HUES64 (cell line): ENCODE data around the gene LYZ.

ENCODE experiments used
- H3K27ac ChIP-seq: 2 replicates; pipeline ENCODE4 v1.7.0; 2013; ENCODE audit warnings: low read depth, low read length, inconsistent platforms
- H3K27me3 ChIP-seq: 2 replicates; pipeline ENCODE4 v1.6.1; 2013; ENCODE audit warnings: mild to moderate bottlenecking, low read length; ENCODE audit not compliant: insufficient read depth
- H3K36me3 ChIP-seq: 2 replicates; pipeline ENCODE4 v1.6.1; 2013; ENCODE audit warnings: mild to moderate bottlenecking, low read length; ENCODE audit not compliant: insufficient read depth
- H3K4me1 ChIP-seq: 2 replicates; pipeline ENCODE4 v1.6.1; 2013; ENCODE audit warnings: mild to moderate bottlenecking, low read length, moderate library complexity; ENCODE audit not compliant: insufficient read depth
- H3K4me3 ChIP-seq: 2 replicates; pipeline ENCODE4 v1.5.1; 2013; ENCODE audit warnings: mild to moderate bottlenecking, low read length, moderate library complexity
- H3K9ac ChIP-seq: 2 replicates; pipeline ENCODE4 v1.6.1; 2013; ENCODE audit warnings: mild to moderate bottlenecking, low read depth, low read length
- H3K9me3 ChIP-seq: 2 replicates; pipeline ENCODE4 v1.6.1; 2013; ENCODE audit warnings: low read depth, low read length; ENCODE audit not compliant: insufficient read depth
- WGBS: fragments of 150-250, 120-280 bp; methylation state at CpG from one replicate; pipeline ENCODE4 v1.1.7; 2013; ENCODE audit warnings: missing lambda C conversion rate; 5-methylcytosine and 5-hydroxymethylcytosine counted together

LYZ gene

GRCh38 chr12:69354172-69354555 lies 6.0 kb downstream of the LYZ start:
- Histone ChIP-seq H3K27me3 (no peaks in the 10 kb centered on the region), H3K27ac (no peak overlapping the region), H3K4me3 (no peak overlapping the region), H3K36me3 (no peaks in the 10 kb centered on the region), H3K9ac (no peak overlapping the region), H3K9me3 (no peaks in the 10 kb centered on the region), H3K4me1 (0 out of 2 replicates have a peak, but pooled peaks cover 10% of the 10 kb centered on the region)
- WGBS = 81% methylated on average over 1 of the region's 1 CpG

GRCh38 chr12:69354556-69355187 lies 6.5 kb downstream of the LYZ start:
- H3K4me1 ChIP-seq = 0 out of 2 replicates have a peak, but pooled peaks cover 12% of the 10 kb centered on the region
- no peak overlapping the region for H3K4me3 ChIP-seq
- H3K27ac ChIP-seq = no peak overlapping the region
- no peak overlapping the region for H3K9ac ChIP-seq
- H3K36me3 ChIP-seq = no peaks in the 10 kb centered on the region
- no peaks in the 10 kb centered on the region for H3K9me3 ChIP-seq
- H3K27me3 ChIP-seq = no peaks in the 10 kb centered on the region
- WGBS = 93% methylated on average over 1 of the region's 1 CpG

GRCh38 chr12:69355363-69356028 lies 7.3 kb downstream of the LYZ start:
- Histone ChIP-seq H3K4me3 (no peak overlapping the region), H3K27me3 (no peaks in the 10 kb centered on the region), H3K4me1 (0 out of 2 replicates have a peak, but pooled peaks cover 12% of the 10 kb centered on the region), H3K9ac (no peak overlapping the region), H3K9me3 (no peaks in the 10 kb centered on the region), H3K27ac (no peak overlapping the region), H3K36me3 (no peaks in the 10 kb centered on the region)
- WGBS = 100% methylated on average over 2 of the region's 2 CpGs

- 0 out of 2 replicates have a peak, but pooled peaks cover 4% of the 10 kb centered on the region for H3K4me1 ChIP-seq
- H3K27ac ChIP-seq = peak within 1 kb of the TSS; percentile 99
- H3K36me3 ChIP-seq = peaks cover 26% of the 10 kb centered on the region
- H3K27me3 ChIP-seq = no peaks in the 10 kb centered on the region
- H3K9me3 ChIP-seq = no peaks in the 10 kb centered on the region; the same call in 1 of the 2 replicates
- peak within 1 kb of the TSS; percentile 88 for H3K4me3 ChIP-seq
- peak within 1 kb of the TSS; percentile 97 for H3K9ac ChIP-seq
- WGBS = under 1% methylated on average over 70 of the region's 70 CpGs
These were observed 11.6 kb downstream of the LYZ start, which contains the start of gene YEATS4 for GRCh38 chr12:69359531-69360347. Gene YEATS4 (plus strand): TSS chr12:69359743. CDS start chr12:69359973, 230 bp downstream.

GRCh38 chr12:69360348-69360672 lies 12.1 kb downstream of the LYZ start:
- H3K9me3 ChIP-seq = no peaks in the 10 kb centered on the region; the same call in 1 of the 2 replicates
- peaks cover 27% of the 10 kb centered on the region for H3K36me3 ChIP-seq
- H3K4me3 ChIP-seq = peak overlapping the region; percentile 88
- 11% methylated on average over 10 of the region's 10 CpGs for WGBS
- peak overlapping the region; percentile 99 for H3K27ac ChIP-seq
- H3K27me3 ChIP-seq = no peaks in the 10 kb centered on the region
- H3K9ac ChIP-seq = peak overlapping the region; percentile 97
- H3K4me1 ChIP-seq = 0 out of 2 replicates have a peak, but pooled peaks cover 3% of the 10 kb centered on the region

GRCh38 chr12:69366796-69367195 lies 18.6 kb downstream of the LYZ start:
- H3K9ac ChIP-seq = no peak overlapping the region
- no peaks in the 10 kb centered on the region for H3K27me3 ChIP-seq
- no peak overlapping the region for H3K4me3 ChIP-seq
- no peaks in the 10 kb centered on the region for H3K4me1 ChIP-seq
- H3K27ac ChIP-seq = no peak overlapping the region
- no peaks in the 10 kb centered on the region; the same call in 1 of the 2 replicates for H3K9me3 ChIP-seq
- 100% methylated on average over 3 of the region's 5 CpGs for WGBS
- H3K36me3 ChIP-seq = peaks cover 87% of the 10 kb centered on the region

- WGBS = 92% methylated on average over 1 of the region's 1 CpG
- Histone ChIP-seq H3K9ac (no peak overlapping the region), H3K27me3 (no peaks in the 10 kb centered on the region), H3K36me3 (peaks cover 92% of the 10 kb centered on the region), H3K27ac (no peak overlapping the region), H3K4me3 (no peak overlapping the region), H3K4me1 (no peaks in the 10 kb centered on the region), H3K9me3 (peaks cover 8% of the 10 kb centered on the region; the same call in 1 of the 2 replicates)
These were observed 20.0 kb downstream of the LYZ start for GRCh38 chr12:69368171-69368570.

- WGBS = 96% methylated on average over 1 of the region's 1 CpG
- Histone ChIP-seq H3K4me1 (no peaks in the 10 kb centered on the region), H3K9me3 (no peaks in the 10 kb centered on the region), H3K36me3 (peaks cover 59% of the 10 kb centered on the region), H3K27ac (no peak overlapping the region), H3K4me3 (no peak overlapping the region), H3K27me3 (no peaks in the 10 kb centered on the region), H3K9ac (no peak overlapping the region)
These were observed 34.9 kb downstream of the LYZ start for GRCh38 chr12:69383074-69383473.

- Histone ChIP-seq H3K4me1 (no peaks in the 10 kb centered on the region), H3K4me3 (no peak overlapping the region), H3K9ac (no peak overlapping the region), H3K27ac (no peak overlapping the region), H3K27me3 (no peaks in the 10 kb centered on the region), H3K36me3 (peaks cover 56% of the 10 kb centered on the region), H3K9me3 (no peaks in the 10 kb centered on the region)
- WGBS = 91% methylated on average over 3 of the region's 3 CpGs
These were observed 36.9 kb downstream of the LYZ start for GRCh38 chr12:69385038-69385437.

- Histone ChIP-seq H3K4me1 (no peaks in the 10 kb centered on the region), H3K27ac (no peak overlapping the region), H3K9ac (no peak overlapping the region), H3K27me3 (no peaks in the 10 kb centered on the region), H3K9me3 (no peaks in the 10 kb centered on the region), H3K36me3 (peaks cover 59% of the 10 kb centered on the region), H3K4me3 (no peak overlapping the region)
- WGBS = 100% methylated on average over 1 of the region's 2 CpGs
These were observed 38.7 kb downstream of the LYZ start for GRCh38 chr12:69386921-69387320.

- no peaks in the 10 kb centered on the region for H3K9me3 ChIP-seq
- H3K9ac ChIP-seq = no peak overlapping the region
- H3K27ac ChIP-seq = no peak overlapping the region
- WGBS = 94% methylated on average over 1 of the region's 1 CpG
- H3K4me1 ChIP-seq = no peaks in the 10 kb centered on the region
- H3K4me3 ChIP-seq = no peak overlapping the region
- peaks cover 57% of the 10 kb centered on the region for H3K36me3 ChIP-seq
- H3K27me3 ChIP-seq = no peaks in the 10 kb centered on the region
These were observed 40.2 kb downstream of the LYZ start for GRCh38 chr12:69388371-69388770.
